Ureter (tissue), 1 donor: ENCODE data around the gene SEC22A. TPM values are rescaled to one million over a fixed set of nuclear protein-coding genes. Genes with fewer than 3 reads are reported as not detected.

Experiments
- DNase-seq: peaks from one replicate; pipeline ENCODE4 v3.0.0-alpha.2; 2020; ENCODE audit warnings: low spot score
- total RNA-seq: library from RNA; stranded (reverse); gene quantifications from one replicate; pipeline ENCODE4 v1.2.4, GENCODE V29; 2023
- donor health status: DM: yes; HTN: yes; CAD: no.

Gene SEC22A, protein sequence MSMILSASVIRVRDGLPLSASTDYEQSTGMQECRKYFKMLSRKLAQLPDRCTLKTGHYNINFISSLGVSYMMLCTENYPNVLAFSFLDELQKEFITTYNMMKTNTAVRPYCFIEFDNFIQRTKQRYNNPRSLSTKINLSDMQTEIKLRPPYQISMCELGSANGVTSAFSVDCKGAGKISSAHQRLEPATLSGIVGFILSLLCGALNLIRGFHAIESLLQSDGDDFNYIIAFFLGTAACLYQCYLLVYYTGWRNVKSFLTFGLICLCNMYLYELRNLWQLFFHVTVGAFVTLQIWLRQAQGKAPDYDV
- 15.2 TPM for total RNA-seq

DNA sequence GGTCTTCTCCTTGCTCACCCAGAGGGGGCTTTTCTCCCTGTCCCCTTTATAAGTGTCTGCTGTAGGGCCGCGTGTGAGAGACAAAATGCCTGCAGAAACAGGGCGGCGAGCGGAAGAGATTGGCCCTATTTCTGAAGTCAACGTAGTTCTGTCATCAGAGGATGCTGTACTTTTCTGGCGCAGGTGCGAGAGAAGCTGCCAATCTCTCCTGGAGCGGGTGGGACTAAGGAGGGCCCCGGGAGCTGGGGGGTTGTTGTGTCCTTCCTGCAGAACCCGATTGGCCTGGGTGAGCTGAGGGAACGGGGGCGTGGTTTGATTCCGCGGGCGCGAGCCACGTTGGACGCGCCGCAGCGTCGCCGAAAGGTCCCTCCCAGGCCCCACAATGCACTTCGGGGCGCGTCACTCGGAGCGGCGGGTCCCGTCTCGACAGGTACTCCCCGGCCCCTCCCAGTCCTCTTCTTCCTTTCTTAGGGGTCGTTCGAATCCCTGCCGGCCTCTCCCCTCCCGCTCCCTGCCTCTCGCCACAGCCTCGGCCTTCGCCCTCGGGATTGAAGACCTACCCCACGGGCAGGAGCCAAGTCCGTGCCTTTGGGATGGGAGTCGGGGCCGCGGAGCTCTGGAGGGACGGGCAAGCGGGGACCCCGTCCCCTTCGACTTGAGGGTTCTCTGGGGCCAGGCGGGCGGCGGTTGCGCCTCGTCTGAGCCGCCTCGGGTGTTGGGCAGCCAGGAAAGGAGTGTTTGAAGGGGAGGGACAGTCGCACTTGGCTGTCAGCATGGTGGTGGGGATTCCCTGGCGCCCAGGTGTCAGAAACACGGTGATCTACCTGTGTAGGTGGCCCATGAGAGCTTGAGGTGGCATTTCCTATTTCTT is at the start of gene SEC22A:
Gene SEC22A (plus strand): TSS at position 387 of the 871 bp plus-strand sequence. CDS start 7,275 bp downstream, outside the sequence.
- DNase-seq: peak; percentile 97

DNA sequence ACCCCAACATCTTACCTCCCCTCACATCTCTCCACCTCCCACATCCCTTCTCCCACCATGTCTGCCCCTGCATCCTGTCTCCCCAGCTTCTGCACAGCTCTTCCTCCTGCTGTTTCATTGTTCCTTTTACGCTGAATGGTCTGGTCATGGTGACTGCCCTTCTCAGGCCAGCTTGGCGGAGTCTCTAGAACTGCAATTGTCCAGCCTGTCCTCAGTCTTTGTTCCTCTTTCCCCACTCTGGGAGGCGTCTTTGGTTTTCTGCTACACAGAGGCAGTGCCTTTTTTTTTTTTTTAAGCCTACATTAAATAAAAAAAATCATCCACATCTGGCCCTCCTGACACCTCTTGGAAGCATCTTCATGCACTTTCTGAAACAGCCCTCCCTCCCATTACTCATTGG is 49.1 kb upstream of the SEC22A start:
- no peak for DNase-seq

DNA sequence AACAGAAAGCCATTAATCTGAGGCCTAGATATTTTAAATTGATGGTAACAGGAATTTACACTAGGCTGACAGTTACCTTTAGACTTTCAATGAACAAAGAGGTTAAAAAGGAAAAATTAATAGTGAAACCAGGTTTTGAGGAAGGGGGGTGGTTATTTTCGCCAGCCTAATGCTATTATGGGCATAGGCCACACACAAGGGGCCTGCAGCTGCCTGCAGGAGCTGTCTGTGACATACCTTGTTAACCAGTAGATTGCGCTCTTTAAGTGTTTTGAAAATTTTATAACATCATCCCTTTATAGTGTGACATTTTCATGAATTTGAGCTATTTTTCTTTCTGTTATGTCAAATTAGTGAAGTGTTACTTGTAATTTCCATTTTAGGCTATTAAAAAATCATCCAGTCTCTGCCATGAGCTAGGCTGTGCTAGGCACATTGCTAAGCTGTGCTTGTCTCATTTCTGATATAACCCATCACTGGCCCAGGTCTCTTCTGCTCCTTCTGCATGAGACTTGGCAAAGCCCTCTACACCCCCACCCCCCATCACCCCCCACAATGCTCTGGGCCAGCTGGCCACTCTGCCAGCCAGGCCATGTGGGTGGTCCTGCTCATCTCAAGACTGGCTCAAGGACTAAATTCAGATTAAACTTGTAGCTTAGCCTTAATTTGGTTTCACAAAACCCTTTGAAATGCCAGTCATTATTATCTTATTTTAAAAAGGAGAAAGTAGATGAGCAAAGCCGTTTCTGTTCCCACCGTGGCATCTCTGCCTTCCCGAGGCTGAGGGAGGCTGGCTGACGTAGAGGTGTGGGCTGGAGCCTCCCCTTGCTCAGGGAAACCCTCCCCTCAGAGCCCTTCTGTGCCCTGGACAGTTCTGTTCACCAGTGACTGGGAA is 48.4 kb upstream of the SEC22A start:
- DNase-seq: no peak

DNA sequence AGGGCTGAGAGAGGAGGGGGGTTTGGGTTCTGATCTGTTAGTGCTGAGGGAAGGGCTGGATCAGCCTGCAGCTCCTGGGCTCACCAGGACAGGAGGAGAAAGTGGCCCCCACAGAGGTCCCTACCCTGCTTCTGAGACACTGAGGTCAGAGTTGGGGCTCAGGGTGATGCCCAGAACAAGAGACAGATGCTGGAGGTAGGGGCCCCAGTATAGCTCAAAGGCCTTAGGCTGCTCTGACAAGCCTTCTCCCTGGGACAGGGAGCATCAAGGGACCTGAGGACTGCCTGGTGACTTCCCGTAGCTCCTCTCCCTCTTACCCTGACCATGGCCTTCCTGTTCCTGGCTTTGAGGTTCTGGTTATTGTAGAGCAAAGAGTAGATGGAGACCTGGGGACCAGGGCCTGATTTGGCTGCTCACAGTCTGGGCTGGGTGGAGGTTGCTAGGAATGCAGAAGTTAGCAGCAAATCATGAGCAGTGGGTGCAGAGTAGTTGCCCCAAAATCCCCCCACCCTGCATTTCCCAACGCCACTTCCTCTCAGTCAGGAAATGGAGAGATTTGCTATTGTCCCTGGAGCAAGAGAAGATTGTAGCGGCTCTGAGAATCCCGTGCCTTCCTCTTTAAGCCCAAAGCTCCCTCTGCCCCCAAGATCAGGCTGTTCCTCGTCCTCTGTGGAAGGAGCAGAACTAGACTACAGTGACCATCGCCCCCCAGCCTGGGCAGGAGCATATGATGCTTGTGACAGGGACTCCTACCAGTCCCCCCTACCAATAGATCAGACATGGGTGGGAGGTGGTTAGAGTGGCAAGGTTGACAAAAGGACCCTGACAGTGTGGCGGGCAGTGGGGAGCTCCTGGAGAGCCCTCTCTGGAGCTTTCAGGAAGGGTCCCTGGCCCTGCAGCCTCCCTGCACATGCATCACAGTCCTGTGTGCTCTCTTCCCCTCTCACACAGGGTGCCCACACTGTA is 47.4 kb upstream of the SEC22A start:
- DNase-seq: no peak

DNA sequence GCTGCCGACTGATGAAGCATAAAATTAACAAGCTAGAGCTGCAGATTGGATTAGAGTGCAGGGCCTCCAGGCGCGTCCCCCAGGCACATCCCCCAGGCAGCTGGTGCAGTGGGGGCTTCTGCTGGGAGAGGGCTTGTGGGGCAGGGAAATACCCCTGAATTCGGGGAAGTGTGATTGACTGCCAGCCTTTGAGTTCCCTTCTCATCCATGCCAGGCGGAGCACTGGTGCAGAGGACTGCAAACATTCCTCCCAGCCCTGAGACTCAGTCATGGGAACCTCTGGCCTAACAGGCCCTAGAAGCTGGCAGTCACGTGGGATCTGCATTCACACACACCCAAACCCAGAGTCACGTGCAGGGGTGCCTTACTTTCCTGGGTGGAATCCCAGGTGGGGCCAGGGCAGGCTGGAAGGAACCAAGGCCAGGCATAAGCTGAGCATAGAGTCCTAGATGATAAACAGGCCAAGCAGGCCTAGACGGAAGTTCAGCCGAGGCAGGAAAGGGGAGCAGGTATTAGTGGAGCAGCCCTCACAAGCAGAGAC is 46.2 kb upstream of the SEC22A start:
- no peak for DNase-seq

DNA sequence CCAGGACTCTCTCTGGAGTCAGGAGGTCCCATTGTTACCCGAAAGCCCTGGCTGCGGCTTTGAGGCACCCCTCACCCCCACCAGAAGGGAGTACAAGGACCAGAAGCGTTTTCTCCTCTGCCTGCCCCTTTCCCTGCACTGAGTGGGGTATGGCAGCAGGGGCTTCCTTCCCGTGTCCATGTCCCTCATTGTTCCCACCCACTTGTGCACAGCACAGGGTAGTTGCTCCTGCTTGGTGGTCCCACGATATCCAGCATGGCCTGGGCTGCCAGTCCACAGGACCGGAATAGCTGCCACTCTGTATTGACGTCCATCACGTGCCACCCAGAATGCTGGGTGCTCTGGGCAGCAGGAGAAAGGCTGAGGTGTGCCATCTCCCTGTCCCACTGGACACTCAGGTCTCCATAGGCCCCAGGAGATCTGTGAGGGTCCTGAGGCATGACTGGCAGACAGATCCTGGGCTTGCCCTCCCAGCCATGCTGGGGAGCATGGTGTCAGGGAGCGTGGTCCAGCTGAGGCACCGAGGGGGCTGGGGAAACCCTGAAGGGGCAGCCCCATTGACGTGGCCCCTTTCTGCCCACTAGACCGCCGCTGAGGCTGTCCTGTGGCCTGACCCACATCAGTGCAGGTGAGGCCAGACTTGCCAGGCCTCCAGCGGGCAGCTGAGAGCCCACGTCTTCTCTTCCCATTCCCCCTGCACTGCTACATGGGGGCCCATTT is 45.3 kb upstream of the SEC22A start:
- no peak for DNase-seq

DNA sequence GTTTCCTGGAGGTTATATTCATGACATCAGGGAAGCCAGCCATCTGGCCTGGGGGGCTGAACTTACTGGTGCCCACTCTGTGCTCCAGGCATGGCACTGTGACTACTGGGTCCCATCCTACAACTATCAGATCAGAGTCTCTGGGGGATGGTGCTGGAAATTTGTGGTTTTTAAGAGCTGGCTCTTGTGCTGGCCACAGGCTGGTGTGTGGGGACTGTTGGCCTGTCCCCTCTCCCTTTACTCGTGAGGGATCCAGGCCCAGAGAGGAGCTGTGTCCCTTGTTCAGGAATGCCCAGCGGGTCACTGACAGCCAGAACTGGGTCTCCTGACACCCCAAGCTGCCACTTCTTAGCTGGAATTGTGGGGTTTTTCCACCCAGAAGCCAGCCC is 44.5 kb upstream of the SEC22A start:
- no peak for DNase-seq

DNA sequence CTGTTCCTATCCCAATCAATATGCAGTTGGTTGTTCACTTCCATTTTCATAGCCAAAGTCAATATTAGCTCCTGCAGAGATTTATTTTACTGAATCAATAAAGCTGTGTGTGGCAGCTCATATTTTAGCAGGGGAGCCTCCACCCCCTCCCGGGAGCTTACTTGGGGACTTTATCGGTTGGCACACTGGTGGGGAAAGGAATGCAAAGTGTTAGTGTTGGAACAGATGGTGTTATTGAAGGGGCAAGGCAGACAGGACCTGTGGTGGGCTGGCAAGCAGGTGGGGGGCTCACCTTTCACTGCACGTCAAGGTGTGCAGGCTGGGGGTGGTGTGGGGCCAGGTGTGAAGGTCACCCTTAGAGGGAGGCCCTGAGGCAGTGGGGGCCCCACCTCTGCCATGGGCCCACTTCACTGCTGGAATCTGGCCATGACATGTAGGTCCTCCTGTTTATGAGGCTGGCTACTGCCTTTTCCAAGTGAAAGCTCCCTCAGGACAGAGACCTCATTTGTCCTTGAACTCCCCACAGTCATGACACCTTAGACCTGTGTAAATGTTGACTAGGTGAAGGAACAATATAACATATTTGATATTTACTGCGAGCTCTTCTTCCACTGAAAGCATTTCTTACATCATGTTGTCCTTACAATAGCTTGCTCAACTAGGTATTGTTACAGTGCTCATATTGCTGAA is 44.0 kb upstream of the SEC22A start:
- DNase-seq: no peak

DNA sequence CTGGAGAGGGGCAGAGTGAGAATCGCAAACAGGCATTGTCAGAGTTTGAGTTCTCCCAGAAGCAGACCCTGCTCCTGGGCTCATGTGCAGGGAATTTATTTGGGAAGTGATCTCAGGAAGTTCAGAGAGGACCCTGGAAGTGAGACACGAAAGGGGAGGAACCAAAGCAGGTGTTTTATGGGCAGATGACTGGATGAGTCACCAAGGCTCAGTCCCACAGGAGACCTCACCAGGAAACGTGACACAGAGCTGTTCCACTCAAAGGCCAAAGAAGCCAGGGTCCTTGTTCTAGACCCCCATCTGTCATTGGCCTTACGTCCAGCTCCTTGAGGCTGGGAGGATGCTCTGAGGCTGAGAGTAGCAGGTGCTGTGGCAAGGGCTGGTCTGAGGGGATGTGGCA is 43.4 kb upstream of the SEC22A start:
- DNase-seq: no peak

DNA sequence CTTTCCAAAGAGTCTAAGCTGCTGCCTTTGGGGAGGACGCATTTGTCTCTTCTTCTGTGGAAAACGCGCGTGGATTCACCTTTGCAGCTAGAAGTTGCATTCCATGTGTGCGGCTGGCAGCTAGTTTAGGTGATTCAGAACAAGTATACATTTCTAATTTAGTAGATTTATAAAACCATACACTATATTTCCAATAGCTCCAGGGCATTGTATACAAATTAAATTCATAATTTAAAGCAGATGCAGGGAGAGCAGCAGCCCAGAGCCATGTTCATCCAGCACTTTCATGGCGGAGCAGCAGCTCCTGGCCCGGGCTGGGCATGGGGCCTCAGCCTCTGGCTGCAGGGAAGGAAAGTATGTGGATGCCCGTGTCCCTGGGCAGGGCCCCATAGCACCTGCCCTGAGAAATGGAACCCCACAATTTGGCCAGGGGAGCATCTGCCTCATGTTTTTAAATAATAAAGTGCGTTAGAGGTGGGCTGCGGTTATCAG is 42.8 kb upstream of the SEC22A start:
- no peak for DNase-seq

DNA sequence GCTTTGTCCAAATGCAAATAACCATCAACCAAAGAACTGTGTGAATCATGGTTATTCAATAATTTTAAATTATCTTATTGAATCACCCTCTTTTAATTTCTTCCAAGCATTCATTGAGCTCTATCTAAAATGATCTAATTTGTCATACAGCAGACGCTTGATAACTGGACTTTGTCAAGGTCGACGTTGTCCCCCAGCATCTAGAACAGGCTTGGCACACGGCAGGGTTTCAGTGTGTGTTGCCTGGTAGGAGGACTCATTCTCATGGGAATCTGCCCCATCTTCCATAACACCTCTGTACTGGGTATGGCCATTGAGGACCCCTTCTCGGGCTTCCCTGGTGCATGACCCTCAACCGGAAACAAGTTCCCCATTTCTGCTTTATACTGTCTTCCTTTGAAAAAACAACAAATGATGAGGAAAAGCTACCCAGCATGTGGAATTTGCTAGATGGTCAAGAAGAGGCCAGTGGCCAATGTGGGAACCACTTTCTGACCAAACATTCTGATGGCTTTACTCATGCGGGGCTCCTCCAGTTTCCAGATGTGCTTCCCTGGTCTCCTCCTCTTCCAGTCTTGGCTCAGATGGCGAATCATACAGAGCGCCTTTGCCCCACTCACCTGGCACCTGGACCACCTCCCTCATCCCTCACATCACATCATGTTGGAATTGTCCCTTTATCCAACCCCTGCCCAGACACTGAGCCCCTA is 41.7 kb upstream of the SEC22A start:
- DNase-seq: no peak

DNA sequence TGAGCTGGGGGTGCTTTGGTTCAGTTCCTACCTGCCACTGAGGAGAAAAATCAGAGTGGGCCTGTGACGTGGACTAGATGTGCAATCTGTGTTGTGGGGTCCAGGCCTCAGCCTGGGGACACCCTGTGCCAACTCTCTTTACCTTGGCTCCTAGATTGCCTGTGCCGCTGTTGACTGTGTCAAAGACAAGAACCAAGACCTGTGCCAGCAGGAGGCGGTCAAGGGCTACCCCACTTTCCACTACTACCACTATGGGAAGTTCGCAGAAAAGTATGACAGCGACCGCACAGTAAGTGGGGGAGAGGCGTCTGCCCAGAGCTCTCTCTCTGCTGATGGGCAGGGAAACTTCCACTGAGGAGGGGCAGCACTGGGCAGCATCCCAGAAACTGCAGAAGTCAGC is 40.6 kb upstream of the SEC22A start:
- no peak for DNase-seq

DNA sequence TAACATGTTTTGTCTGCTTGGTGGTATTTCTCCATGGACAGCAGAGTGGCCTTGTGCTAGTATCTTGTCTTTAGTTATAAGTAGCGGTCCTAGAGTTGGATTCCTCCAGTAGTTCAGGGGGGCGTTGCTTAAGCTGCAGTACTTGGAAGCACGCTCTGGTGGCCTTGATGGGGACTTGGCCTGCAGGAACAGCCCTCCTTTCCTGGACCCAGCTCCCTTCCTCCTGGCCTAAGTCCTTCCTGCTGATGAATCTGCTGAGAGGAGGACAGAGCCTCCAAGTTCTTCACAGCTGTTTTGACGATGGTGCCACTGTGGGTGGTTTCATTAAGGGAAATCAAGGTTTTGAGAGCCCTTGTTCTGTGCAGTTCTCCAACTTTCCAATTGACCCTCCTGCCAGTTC is 38.6 kb upstream of the SEC22A start:
- no peak for DNase-seq

DNA sequence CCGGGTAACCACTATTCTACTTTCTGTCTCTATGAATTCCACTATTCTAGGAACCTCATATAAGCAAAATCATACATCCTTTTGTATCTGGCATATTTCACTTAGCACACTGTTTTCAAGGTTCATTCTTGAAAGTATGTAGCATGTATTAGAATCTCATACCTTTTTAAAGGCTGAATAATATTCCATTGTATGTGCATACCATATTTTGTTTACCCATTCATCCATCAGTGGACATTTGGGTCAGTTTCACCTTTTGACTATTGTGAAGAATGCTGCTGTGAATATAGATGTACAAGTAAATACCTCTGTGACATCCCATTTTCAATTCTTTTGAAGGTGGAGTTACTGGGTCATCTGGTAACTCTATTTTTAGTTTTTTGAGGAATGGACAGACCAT is 36.6 kb upstream of the SEC22A start:
- DNase-seq: no peak

DNA sequence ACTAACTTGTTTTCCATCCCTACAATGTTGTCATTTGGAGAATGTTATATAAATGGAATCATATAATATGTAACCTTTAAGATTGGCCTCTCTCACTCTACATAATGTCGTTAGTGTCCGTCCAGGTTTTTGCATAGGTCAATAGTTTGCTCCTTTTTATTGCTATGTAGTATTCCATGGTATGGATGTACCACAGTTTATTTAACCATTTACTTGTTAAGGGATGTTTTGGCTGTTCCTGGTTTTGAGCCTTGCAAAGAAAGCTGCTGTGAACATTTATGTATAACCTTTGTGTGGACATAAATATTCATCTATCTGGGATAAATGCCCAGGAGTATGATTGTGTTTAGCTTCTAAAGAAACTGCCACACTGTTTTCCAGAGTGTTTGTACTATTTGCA is 34.1 kb upstream of the SEC22A start:
- no peak for DNase-seq

DNA sequence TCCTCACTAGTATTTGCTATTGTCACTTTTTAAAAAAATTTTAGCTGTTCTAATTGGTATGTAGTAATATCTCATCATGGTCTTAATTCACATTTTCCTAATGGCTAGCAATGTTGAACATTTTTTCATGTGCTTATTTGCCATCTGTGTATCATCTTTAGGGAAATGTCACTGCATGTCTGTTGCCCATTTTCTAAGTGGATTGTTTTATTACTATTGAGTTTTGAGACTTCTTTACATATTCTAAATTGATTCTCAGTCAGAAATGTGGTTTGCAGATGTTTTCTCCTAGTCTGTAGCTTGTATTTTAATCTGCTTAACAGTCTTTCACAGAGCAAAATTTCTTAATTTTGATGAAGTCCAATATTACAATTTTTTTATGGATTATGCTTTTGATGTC is 33.6 kb upstream of the SEC22A start:
- DNase-seq: no peak

DNA sequence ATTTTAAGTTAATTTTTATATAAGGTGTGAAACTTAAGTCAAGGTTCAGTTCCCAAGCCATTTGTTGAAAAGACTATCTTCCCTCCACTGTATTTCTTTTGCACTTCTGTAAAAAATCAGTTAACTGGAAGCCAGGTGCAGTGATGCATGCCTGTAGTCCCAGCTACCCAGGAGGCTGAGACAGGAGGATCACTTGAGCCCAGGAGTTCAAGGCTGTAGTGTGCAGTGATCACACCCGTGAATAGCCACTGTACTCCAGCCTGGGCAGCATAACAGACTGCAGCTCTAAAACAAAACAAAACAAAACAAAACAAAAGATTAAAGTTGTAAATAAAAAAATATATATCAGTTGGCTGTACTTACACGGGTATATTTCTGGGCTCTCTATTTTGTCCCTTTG is 33.1 kb upstream of the SEC22A start:
- DNase-seq: no peak

DNA sequence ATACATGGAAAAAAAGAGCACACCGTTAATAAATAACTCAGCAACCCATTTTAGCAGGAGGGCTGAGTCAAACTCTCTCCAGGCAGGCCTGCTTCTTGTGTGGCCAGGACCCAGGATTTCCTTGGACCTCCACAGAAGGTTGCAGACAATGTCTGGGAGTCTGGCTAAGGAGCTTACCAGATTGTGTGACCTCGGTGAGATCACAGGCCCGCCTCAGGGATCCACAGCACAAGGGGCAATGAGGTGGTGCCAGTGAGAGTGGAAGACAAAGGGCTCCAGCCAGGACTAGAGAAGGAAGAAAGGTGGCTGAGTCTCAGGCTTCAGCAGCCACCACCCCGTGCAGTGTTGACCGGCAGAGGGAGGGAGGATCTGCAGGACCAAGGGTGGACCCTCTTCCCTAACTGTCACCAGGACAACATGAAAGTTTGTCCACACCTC is 32.2 kb upstream of the SEC22A start:
- no peak for DNase-seq

DNA sequence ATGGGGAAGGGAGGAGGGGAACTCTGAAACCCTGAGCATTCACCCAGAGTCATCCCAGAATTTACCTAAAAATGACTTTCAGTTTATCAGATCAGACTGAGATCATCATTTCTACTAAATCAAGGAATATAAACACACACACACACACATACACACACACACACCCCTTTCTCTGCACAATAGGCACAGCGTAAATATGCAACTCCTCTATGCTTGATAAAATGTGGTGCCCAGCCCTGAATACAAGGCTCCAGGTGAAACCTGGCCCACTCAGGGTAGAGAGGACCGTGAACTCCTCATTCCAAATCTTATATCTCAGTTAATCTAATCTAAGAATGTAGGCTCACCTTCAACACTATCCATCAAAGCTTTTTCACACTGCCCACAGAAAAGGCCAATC is 31.8 kb upstream of the SEC22A start:
- no peak for DNase-seq
